HG03108 (cell line): ENCODE data around the gene PRAME.
"Not testable (repeated sequence)": the region's sequence is repeated elsewhere in the genome, so short reads cannot be mapped to it uniquely, and the experiment has no call there.

ENCODE experiments used
- ATAC-seq: cut with Tn5 transposase; IDR thresholded peaks from one replicate; pipeline ENCODE4 v1.9.1; 2021; ENCODE audit warnings: moderate library complexity; ENCODE audit not compliant: unreplicated experiment

PRAME gene, protein sequence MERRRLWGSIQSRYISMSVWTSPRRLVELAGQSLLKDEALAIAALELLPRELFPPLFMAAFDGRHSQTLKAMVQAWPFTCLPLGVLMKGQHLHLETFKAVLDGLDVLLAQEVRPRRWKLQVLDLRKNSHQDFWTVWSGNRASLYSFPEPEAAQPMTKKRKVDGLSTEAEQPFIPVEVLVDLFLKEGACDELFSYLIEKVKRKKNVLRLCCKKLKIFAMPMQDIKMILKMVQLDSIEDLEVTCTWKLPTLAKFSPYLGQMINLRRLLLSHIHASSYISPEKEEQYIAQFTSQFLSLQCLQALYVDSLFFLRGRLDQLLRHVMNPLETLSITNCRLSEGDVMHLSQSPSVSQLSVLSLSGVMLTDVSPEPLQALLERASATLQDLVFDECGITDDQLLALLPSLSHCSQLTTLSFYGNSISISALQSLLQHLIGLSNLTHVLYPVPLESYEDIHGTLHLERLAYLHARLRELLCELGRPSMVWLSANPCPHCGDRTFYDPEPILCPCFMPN

DNA sequence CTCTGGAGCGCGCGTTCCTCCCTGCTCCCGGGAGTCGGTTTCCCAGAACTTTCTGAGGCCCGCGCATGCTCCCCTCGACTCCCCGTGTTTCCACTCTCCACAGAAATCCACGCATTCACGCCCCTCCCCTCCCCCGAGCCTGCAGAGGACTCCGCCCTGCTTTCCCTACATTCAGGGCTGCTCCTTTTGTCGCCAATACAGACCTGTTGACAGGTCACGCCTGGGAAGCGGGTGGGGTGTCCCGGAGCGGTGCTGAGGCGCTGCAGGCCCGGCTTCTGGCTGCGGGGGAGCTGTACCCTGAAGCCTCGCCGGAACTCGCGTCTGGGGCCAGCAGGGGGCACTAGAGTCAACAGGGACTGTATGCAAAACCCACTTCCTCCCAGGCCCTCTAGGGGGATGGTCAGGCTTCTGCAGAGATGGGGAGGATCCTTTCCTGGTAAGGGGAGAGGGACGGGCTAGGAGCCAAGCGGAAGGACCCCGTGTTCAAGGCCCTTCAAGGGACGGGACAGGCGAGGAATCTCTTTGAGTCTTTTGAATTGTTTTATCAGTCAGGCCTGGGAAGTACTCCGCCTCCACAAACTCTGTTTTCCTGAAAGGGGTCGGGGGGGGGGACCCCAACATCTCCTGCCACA, at the start of gene PRAME:
TSS of gene PRAME (minus strand) at position 294 of the 632 bp plus-strand sequence. CDS start 2,433 bp downstream, outside the sequence.
- ATAC-seq, result no peak

DNA sequence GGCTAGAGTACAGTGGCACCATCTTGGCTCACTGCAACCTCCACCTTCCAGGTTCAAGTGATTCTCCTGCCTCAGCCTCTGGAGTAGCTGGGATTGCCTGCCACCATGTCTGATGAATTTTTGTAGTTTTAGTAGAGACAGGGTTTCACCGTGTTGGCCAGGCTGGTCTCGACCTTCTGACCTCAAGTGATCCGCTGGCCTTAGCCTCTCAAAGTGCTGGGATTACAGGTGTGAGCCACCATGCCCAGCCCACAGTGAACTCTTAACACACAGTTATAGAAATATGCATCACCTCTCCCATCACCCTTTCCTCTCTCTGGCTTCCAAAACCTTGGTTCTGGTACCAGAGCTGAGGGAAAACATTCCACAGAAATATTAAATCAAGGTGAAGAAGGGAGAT, 49.0 kb upstream of the PRAME start:
- ATAC-seq, result not testable (repeated sequence)

DNA sequence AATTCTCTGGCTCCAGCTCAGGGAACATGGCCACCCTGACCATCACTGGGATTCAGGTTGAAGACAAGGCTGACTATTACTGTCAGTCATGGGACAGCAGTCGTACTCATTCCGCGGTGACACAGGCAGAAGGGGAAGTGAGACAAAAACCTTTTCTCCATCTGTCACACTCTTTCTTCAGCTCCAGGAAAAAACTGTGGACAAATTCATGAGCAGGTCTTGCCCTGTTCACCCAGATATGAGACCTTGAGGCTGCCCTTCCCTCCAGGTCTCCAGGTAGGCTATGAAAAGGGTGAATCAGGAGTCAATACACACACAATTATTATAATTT, 46.0 kb upstream of the PRAME start:
- no peak for ATAC-seq

DNA sequence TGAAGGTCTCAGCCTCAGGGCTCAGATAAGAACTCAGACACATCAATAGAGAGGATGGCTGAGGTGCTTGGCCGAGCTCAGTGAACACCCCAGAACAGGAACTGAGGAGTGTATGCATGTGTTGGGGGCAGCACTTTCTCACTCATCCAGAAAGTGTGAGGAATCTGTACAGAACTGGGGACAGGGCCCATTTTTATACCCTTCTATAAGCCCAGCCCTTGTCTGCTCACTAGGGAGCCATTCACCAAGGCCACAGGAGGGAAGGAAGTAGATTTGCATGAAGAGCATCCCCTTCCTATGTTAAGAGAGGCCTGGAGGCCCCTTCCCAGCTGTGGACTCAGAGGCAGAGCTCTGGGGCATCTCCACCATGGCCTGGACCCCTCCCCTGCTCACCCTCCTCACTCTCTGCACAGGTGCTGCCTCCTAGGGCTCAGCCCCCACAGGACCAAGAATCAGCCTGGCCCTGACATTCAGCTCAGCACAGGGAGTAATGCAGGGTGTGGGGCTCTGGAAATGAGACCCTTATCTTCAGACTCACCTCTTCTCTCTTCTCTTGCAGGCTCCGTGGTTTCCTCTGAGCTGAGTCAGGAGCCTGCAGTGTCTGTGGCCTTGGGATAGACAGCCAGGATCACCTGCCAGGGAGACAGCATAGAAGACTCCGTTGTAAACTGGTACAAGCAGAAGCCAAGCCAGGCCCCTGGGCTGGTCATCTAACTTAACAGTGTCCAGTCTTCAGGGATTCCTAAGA, 45.4 kb upstream of the PRAME start:
- no peak for ATAC-seq

DNA sequence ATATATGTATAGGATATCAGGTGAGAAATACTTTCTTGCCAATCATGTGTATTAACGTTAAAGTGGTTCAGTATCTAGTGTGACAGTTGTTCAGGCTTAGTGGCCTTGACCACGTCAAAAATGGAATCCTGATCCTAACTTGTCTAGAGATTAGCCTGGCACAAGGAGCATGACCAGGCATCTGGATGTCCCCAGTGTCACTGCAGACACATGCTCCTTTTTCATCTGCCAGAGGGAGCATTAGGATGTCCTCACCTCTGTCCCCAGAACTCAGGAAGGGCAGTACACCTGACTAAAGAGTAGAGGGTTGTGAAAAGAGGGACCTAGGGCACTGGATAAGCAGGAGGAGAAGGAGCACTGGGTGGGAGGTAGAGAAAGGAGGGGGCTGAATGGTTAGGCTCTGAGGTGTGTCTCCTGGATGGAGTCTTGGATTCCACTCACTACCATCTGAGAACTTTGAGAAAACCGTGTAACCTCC, 44.4 kb upstream of the PRAME start:
- no peak for ATAC-seq

DNA sequence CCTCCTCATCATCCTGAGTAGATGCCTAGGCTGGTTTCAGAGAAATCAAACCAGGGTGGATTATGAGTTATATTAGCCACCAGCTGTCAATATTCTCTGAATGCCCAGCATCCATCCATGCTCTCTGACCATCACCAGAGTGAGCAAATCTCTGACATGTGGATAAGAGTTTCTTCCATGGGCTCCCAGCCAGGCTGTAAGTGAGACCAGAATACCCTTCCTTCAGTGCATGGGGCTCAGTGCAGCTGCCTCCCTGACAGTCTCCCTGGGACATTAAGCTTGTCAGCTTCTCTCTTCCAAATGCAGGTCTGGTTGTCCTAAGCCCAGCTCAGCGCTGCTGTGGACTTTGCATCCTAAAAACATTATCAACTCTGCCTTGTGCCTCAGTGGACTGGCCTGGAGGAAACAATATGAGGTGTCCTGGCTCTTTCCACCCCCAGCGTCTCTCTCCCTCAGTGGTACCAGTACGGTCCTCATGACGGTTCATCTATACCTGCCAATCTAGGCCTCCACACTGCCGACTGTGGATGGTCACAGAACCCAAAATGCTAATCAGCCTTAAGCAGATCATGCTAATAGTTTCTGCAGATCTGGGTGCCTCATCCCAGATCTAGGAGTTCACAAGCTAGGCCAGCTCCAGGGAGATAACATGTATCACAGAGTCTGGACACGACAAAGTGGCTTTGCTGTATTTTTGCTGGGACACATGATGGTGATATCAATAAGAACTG, 41.6 kb upstream of the PRAME start:
- ATAC-seq, result no peak

DNA sequence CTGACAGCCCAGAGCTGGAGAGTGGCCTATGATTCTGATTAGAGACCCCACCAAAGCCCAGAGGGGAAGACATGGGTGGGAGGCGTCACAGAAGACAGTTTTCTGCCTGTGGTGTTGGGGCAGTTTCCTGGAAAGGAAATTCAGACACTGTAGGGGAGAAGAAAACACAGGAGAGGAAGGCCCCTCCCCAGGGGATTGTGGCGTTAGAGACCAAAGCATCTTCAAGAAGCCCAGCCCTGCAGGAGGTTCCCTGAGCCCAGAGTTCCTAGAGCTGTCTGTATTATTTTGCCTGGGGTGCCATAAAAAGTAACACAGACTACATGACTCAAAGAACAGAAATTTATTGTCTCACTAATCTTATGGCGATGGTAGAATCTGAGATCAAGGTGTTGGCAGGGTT, 40.2 kb upstream of the PRAME start:
- ATAC-seq, result no peak

DNA sequence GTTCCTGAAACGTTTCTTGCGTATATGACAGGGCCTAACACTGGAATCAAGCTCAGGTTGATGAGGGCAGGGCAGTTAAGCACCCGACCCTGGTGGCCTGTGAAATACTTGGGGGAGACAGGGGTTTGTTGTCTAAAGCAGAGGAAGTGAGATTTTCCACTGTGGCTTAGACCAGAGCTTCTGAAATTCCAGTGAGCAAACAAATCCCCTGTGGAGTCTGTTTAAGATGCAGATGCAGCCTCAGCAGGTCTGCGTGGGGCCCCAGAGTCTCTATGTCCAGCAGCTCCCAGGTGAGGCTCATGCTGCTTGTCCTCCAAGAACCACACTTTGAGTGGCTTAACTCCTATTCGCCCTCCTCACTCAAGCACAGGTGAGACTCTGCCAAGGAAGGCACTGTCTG, 39.1 kb upstream of the PRAME start:
- no peak for ATAC-seq

DNA sequence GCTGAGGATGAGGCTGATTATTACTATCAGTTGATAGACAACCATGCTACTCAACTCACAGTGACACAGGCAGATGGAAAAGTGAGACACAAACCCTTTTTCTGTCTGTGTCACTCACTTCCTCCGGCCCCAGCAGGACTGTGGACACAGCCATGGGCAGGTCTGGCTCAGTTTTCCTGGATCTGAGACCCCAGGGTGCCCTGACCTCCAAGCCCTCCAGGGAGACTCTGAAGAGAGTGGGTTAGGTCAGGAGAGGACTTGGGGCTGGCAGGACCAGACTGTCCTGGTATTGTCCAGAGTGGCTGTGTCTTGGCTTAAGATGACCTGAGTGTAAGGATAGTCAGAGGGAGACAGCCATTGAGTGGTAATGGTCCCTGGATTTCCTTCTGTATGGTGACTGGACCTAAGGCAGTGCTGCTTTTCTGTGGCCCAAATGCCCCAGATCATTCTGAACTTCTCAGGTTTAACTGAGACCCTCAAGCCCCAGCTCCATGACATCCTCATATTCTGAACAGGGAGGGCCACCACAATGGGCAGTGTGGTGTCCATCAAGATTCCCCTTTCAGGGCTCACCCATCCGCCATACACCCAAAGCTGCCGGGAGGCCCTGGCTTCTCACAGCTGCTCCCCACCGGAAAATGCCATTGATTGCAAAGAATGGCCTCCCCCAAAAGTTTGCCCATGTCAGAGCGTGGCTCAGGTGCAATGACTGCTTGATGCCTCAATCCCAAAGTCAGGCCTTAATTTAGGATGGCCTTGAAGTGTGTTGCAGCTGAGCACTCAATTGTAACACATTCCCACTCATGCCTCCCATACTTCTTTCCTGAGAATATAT, 36.2 kb upstream of the PRAME start:
- no peak for ATAC-seq

DNA sequence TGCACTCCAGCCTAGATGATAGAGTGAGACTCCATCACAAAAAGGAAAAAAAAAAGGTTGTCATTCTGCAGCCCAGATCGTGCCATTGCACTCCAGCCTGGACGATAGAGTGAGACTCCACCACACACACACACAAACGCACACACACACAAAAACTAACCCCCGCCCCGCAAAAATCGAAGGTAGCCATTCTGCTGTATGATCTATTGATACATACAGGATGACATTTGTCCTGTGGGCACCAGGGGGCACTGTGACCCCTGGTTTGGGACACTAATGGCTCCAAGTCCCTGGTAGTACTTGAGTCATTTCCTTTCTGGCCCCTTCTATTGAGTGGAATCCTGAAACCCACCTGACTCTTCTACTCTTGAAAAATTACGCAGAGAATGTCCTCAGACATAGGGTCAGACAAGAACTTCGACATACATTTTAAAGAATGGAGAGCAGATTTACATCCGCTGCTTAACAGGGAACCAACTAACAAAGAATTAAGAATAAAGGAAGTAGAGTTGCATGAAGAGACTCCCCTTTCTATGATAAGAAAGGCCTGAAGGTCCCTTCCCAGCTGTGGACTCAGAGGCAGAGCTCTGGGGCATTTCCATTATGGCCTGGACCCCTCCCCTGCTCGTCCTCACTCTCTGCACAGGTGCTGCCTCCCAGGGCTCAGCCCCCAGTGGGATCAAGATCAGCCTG, 35.0 kb upstream of the PRAME start:
- no peak for ATAC-seq

DNA sequence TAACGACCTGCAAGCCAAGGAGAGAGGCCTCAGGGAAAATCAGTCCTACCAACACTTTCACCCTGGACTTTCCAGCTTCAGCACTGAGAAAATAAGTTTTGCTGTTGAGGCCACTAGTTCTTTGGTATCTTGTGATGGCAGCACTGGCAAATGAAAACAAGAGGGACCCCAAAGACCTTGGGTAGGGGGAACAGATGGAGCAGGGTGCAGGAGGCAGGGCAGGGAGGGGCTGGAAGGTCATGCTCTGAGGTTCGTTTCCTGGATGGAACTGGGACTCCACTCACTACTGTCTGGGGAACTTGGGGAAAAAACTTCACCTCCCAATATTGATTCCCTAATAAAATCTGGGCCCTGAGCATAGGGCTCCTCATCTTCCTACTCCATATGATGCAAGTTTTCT, 34.2 kb upstream of the PRAME start:
- no peak for ATAC-seq

DNA sequence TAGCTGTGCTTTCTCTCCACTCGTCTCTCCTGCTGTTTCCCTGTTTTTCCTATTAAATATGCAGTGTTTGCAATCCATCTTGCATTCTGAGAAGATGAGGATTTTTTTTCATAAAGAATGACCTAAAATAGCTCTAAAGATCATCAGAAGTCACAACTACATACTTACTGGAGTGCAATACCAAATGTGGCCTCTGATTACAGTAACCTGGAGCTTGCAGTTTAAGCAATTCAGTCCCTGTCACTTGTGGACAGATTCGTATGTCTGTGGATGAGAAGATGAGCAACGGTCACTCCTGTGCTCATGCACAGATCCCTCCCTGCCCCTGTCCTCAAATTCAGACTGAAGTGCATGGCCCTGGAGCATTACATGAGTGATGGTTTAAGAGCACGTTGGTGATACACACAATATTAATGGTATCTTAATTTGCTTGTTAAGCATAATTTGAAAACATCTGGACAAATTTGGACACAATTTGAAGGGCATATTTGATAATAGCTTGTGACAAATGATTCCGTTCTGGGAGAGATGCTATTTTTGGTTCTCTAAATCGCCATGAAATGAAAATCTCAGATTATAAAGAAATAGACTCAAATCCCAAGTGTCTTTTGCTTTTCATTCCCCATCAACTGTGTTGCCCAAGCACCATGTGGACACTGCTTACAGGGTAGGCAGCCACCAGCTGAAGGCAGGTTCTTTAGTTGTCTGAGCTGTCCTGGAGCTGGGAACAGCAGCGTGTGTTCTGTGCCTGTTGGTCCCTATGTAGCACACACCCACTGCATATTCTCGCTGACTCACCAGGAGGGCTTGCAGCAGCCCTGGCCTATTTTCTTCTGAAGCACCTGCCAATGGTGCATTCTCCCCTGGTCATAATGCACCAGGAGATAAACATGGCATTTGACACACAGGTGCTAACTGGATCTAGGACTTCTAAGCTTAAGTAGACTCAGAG, 32.6 kb upstream of the PRAME start:
- no peak for ATAC-seq

DNA sequence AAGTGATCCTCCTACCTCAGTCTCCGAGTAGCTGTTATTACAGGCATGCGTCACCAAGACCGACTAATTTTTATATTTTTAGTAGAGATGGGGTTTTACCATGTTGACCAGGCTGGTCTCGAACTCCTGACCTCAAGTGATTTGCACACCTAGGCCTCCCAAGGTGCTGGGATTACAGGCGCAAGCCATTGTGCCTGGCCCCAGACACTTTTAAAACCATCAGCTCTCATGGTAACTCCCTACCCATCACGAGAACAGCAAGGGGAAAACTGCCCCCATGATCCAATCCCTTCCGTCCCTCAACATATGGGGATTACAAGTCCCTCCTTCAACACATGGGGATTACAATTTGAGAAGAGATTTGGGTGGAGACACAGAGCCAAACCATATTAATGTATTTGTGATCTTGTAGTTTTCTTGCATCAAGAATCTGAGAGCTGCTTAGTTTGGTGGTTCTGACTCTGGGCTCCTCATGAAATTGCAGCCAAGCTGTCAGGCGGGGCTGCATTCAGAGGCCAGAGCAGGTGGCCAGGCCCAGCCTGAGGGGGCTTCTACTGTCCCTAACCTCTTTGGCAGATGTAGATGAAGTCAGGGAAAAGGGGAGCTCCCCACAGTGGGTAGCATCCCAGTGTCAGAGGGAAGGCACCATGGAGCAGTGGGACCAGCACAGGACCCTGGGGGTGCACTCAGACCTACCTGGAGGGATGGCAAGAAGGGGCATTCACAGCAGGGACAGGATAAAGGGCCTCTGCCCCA, 31.2 kb upstream of the PRAME start:
- ATAC-seq, result no peak

DNA sequence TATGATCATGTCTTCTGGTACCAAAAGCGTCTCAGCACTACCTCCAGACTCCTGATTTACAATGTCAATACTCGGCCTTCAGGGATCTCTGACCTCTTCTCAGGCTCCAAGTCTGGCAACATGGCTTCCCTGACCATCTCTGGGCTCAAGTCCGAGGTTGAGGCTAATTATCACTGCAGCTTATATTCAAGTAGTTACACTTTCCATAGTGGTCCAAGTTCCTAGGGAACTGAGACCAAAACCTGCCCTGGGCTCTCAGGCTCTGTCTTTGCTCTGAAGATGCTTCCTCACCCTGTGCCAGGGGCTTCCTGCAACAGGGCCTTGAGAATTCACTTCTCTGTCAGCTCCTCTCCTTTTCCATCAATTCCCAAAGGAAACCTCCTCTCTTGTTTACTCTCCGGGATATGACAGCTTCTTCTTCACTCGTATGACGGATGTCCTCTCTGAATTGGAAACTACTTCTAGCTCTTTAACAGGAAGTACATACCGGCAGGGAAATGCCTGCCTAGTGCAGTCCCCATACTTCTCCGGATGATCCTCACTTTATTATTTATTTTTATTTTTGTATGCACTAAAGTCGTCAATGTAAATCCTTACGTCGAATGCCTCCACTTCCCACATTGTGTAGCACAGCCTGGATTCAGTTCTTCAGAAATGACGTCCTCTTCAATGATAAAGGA, 29.6 kb upstream of the PRAME start:
- no peak for ATAC-seq

DNA sequence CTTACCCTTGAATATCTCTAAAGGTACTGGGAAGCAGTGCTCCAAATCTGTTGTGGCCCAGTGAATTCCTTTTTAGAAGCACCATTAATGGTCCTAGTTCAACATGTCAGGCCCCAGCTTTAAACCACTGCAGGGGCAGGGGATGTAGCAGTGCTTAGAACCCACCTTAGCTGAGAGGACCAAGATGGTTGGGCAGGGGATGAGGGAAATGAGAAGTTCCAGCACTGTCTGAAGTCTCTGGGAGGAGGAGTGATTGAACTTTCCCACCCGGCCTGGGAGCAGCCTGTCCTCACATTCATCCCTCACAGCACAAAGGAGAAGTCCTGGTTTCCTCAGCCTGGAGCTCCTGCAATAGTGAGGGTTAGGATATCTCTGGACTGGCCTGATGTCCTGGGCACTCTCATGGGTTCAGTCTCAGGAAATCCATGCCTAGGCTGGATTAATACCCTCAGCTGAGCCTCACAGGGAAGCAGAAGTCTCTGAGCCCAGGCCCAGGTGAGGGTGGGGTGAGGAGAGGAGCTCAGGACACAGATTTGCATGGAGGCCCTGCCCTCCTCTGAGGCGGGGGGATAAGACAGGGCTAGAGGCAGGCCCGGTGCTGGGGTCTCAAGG, 28.6 kb upstream of the PRAME start:
- no peak for ATAC-seq

DNA sequence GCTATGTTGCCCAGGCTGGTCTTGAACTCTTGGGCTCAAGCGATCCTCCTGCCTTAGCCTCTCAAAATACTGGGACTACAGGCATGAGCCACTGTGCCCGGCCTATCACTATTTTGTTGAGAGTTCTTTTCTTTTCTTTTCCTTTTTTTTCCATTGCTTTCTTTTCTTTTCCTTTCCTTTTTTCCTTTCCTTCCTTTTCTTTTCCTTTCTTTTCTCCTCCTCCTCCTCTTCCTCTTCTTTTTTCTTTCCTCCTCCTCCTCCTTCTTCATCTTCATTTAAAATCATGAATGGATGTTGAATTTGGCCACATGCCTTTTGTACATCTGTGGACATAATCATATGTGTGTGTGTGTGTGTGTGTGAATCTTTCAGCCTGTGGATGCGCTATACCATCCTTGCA, 25.7 kb upstream of the PRAME start:
- ATAC-seq, result no peak

DNA sequence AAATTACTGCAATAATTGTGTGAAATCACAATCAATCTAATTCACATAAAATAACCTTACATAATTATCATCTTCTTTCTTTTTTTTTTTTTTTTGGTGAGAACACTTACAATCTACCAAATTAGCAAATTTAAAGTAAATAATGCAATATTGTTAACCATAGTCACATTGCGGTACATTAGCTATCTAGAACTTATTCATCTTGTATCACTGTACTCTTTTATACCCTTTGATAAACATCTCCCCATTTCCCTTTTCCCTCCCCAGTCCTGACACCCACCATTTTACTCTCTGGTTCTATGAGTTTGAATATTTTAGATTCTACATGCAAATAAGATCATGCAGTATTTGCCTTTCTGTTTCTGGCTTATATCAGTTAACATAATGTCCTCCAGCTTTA, 24.0 kb upstream of the PRAME start:
- no peak for ATAC-seq
